ENCODE data around the gene CTNNA2. TPM values are rescaled to one million over a fixed set of nuclear protein-coding genes. Genes with fewer than 3 reads are reported as not detected.

The CTNNA2 gene
- polyA plus RNA-seq, 2 of the 4 experiments (the other 2 are of a cell fraction), result 0.50 to 0.94 TPM

DNA sequence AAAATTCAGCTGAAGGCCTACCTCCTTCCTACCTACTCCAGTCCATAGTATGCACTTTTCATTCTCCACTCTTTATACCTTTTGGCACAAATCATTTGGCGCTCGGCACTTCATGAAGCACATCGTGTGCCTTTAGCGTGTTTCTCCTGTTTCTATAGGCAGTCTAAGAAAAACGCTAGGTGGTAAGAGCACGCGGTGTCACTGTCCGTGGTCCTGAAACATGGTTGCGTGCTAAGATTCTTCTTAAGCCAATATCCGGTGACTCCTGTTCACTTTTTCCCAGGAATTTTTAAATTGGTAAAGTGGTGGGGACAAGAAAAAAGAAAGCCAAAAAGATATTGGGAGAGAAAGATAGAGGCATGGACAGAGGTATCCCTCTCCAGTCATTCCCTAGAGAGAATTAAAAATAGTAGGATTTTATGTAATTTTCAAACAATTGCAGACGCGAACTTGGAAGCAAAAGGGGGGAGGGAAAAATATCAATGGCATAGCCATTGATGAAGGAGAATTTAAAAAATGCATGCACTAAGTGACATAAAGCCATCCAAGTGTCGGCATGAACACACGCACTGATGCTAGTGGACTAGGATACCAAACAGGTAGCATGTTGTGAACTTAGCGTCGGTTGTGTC lies 1.4 kb upstream of the CTNNA2 start:
- Histone ChIP-seq H3K4me2 (no peak overlapping the region; the same call in 2 of the 3 replicates), H3K9me3 (no peaks in the 10 kb centered on the region), H3K27ac (no peak overlapping the region), H3K4me1 (no peaks in the 10 kb centered on the region), H3K4me3 (no peak overlapping the region)
- TF ChIP-seq, protein P1, sequence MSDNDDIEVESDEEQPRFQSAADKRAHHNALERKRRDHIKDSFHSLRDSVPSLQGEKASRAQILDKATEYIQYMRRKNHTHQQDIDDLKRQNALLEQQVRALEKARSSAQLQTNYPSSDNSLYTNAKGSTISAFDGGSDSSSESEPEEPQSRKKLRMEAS (IDR thresholded peaks at IDR 0.05), result 0 out of 2 replicates have a peak, but pooled peaks have one; percentile 30
- TF ChIP-seq EHMT2 (IDR thresholded peaks at IDR 0.05; ENCODE audit: low read depth), result peak; percentile 67; the same call in 1 of the 2 replicates
- TF ChIP-seq, protein P2, sequence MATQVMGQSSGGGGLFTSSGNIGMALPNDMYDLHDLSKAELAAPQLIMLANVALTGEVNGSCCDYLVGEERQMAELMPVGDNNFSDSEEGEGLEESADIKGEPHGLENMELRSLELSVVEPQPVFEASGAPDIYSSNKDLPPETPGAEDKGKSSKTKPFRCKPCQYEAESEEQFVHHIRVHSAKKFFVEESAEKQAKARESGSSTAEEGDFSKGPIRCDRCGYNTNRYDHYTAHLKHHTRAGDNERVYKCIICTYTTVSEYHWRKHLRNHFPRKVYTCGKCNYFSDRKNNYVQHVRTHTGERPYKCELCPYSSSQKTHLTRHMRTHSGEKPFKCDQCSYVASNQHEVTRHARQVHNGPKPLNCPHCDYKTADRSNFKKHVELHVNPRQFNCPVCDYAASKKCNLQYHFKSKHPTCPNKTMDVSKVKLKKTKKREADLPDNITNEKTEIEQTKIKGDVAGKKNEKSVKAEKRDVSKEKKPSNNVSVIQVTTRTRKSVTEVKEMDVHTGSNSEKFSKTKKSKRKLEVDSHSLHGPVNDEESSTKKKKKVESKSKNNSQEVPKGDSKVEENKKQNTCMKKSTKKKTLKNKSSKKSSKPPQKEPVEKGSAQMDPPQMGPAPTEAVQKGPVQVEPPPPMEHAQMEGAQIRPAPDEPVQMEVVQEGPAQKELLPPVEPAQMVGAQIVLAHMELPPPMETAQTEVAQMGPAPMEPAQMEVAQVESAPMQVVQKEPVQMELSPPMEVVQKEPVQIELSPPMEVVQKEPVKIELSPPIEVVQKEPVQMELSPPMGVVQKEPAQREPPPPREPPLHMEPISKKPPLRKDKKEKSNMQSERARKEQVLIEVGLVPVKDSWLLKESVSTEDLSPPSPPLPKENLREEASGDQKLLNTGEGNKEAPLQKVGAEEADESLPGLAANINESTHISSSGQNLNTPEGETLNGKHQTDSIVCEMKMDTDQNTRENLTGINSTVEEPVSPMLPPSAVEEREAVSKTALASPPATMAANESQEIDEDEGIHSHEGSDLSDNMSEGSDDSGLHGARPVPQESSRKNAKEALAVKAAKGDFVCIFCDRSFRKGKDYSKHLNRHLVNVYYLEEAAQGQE (IDR thresholded peaks at IDR 0.05), result peak; percentile 95
- TF ChIP-seq HOXB13 (CRISPR knock-in tag; IDR thresholded peaks at IDR 0.05; ENCODE audit: low read depth), result no peak
- ChIA-PET POLR2A (no interaction called here), CTCF (no interaction called here)
- WGBS (ENCODE audit: missing lambda C conversion rate), result 58% methylated on average over 16 of the region's 16 CpGs
- ATAC-seq (no peak), DNase-seq (ENCODE audit: low read depth in 1 of 2, low spot score in 1 of 2) (peak in 1 of 2 experiments; percentile 43), FAIRE-seq (no peak)

DNA sequence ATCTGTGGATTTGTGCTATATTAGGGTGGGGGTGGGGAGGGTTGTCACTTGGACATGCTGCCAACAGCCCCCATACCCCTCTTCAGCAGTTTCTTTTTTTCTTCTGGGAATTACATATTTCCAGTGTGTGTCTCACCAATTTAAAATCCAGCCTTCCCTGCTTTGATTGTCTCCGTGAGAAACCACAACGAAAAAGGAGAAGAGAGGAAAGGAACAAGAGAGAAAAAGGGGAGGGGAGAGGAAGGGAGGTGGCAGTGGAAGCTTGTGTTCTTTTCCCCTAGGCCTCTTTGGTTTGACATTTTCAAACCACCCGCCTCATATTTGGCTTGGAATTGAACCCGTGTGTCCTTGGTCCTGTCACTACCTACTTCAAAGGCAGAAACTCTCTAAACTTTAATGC lies 860 bp downstream of the CTNNA2 start:
- TF ChIP-seq, protein P3, sequence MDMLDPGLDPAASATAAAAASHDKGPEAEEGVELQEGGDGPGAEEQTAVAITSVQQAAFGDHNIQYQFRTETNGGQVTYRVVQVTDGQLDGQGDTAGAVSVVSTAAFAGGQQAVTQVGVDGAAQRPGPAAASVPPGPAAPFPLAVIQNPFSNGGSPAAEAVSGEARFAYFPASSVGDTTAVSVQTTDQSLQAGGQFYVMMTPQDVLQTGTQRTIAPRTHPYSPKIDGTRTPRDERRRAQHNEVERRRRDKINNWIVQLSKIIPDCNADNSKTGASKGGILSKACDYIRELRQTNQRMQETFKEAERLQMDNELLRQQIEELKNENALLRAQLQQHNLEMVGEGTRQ (IDR thresholded peaks at IDR 0.05), result no peak
- TF ChIP-seq FOSL2 (IDR thresholded peaks at IDR 0.05), result no peak
- no peak for TF ChIP-seq FOSL2 (CRISPR knock-in tag; IDR thresholded peaks at IDR 0.05)
- TF ChIP-seq RARB (CRISPR knock-in tag; IDR thresholded peaks at IDR 0.05), result no peak
- TF ChIP-seq TP53 (CRISPR knock-in tag; IDR thresholded peaks at IDR 0.05), result no peak
- TF ChIP-seq CHD4 (IDR thresholded peaks at IDR 0.05; ENCODE audit: borderline replicate concordance), result no peak
- TF ChIP-seq, protein P4, sequence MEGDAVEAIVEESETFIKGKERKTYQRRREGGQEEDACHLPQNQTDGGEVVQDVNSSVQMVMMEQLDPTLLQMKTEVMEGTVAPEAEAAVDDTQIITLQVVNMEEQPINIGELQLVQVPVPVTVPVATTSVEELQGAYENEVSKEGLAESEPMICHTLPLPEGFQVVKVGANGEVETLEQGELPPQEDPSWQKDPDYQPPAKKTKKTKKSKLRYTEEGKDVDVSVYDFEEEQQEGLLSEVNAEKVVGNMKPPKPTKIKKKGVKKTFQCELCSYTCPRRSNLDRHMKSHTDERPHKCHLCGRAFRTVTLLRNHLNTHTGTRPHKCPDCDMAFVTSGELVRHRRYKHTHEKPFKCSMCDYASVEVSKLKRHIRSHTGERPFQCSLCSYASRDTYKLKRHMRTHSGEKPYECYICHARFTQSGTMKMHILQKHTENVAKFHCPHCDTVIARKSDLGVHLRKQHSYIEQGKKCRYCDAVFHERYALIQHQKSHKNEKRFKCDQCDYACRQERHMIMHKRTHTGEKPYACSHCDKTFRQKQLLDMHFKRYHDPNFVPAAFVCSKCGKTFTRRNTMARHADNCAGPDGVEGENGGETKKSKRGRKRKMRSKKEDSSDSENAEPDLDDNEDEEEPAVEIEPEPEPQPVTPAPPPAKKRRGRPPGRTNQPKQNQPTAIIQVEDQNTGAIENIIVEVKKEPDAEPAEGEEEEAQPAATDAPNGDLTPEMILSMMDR (IDR thresholded peaks at IDR 0.05), result no peak
- TF ChIP-seq FOSB (CRISPR knock-in tag; IDR thresholded peaks at IDR 0.05), result no peak
- TF ChIP-seq RFX5 (IDR thresholded peaks at IDR 0.05), result no peak
- TF ChIP-seq, protein P5, sequence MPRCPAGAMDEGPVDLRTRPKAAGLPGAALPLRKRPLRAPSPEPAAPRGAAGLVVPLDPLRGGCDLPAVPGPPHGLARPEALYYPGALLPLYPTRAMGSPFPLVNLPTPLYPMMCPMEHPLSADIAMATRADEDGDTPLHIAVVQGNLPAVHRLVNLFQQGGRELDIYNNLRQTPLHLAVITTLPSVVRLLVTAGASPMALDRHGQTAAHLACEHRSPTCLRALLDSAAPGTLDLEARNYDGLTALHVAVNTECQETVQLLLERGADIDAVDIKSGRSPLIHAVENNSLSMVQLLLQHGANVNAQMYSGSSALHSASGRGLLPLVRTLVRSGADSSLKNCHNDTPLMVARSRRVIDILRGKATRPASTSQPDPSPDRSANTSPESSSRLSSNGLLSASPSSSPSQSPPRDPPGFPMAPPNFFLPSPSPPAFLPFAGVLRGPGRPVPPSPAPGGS (IDR thresholded peaks at IDR 0.05), result no peak
- 14% methylated on average over 4 of the region's 4 CpGs for WGBS (ENCODE audit: missing lambda C conversion rate)
- no peak for ATAC-seq
- ChIA-PET CTCF (no interaction called here), POLR2A (interaction anchor here (0.6 kb wide), 1 partner anchor 96 kb away, joined by 4 read pairs; no protein-coding TSS in a partner anchor)
- H3K4me1 ChIP-seq, result no peaks in the 10 kb centered on the region
- peak overlapping the region; percentile 48 for H3K4me3 ChIP-seq
- DNase-seq (ENCODE audit: low read depth in 1 of 2, low spot score in 1 of 2), result no peak
- H3K27ac ChIP-seq, result peak overlapping the region in 1 of 2 experiments; percentile 85; a peak in 1 of 6 replicates
- H3K4me2 ChIP-seq, result peak overlapping the region; percentile 65
- FAIRE-seq, result no peak
- H3K9me3 ChIP-seq, result no peaks in the 10 kb centered on the region

All from A549 (cell line).